ENCODE results near the gene SORCS3.

SORCS3 gene

GRCh38 chr10:104993085-104993484 is 352.0 kb downstream of the SORCS3 start:
- Histone ChIP-seq H3K4me1 (ENCODE audit: insufficient read depth, low read length, poor library complexity, severe bottlenecking) (no peaks in the 10 kb centered on the region), H4K20me1 (ENCODE audit: insufficient read depth, low read length, poor library complexity, severe bottlenecking) (no peaks in the 10 kb centered on the region), H3F3A (ENCODE audit: low read depth) (no peaks in the 10 kb centered on the region), H3K9me2 (replicated peaks; ENCODE audit: low read depth, low read length) (no peaks in the 10 kb centered on the region), H2AFZ (ENCODE audit: low read length) (no peak overlapping the region), H3K27me3 (ENCODE audit: insufficient read depth, low read length, poor library complexity, severe bottlenecking) (no peaks in the 10 kb centered on the region), H3K9ac (ENCODE audit: low read depth, low read length, poor library complexity, severe bottlenecking) (no peak overlapping the region), H3K36me3 (ENCODE audit: insufficient read depth, low read length) (no peaks in the 10 kb centered on the region), H3K4me3 (ENCODE audit: low read length, poor library complexity, severe bottlenecking) (no peak overlapping the region), H3K79me2 (ENCODE audit: insufficient read depth, low read length) (no peaks in the 10 kb centered on the region), H3K9me3 (ENCODE audit: insufficient read depth, low read depth, low read length) (no peaks in the 10 kb centered on the region), H3K4me2 (ENCODE audit: low read depth, low read length, poor library complexity, severe bottlenecking) (no peak overlapping the region)
- TF ChIP-seq EZH2phosphoT487 (IDR thresholded peaks at IDR 0.05; ENCODE audit: borderline replicate concordance), result no peak
- TF ChIP-seq CTCF (conservative IDR thresholded peaks at IDR 0.05; ENCODE audit: low read length), result no peak

GRCh38 chr10:105001269-105001668 is 360.2 kb downstream of the SORCS3 start:
- Histone ChIP-seq H3K4me3 (ENCODE audit: low read length, poor library complexity, severe bottlenecking) (no peak overlapping the region), H3K27me3 (ENCODE audit: insufficient read depth, low read length, poor library complexity, severe bottlenecking) (no peaks in the 10 kb centered on the region), H3K4me2 (ENCODE audit: low read depth, low read length, poor library complexity, severe bottlenecking) (no peak overlapping the region), H2AFZ (ENCODE audit: low read length) (no peak overlapping the region), H3K36me3 (ENCODE audit: insufficient read depth, low read length) (no peaks in the 10 kb centered on the region), H3K4me1 (ENCODE audit: insufficient read depth, low read length, poor library complexity, severe bottlenecking) (no peaks in the 10 kb centered on the region), H3K9me2 (replicated peaks; ENCODE audit: low read depth, low read length) (no peaks in the 10 kb centered on the region), H3F3A (ENCODE audit: low read depth) (no peaks in the 10 kb centered on the region), H4K20me1 (ENCODE audit: insufficient read depth, low read length, poor library complexity, severe bottlenecking) (no peaks in the 10 kb centered on the region), H3K9me3 (ENCODE audit: insufficient read depth, low read depth, low read length) (no peaks in the 10 kb centered on the region), H3K79me2 (ENCODE audit: insufficient read depth, low read length) (no peaks in the 10 kb centered on the region), H3K9ac (ENCODE audit: low read depth, low read length, poor library complexity, severe bottlenecking) (no peak overlapping the region)
- TF ChIP-seq EZH2phosphoT487 (IDR thresholded peaks at IDR 0.05; ENCODE audit: borderline replicate concordance) (no peak), CTCF (conservative IDR thresholded peaks at IDR 0.05; ENCODE audit: low read length) (no peak)

GRCh38 chr10:105010411-105011121 is 369.5 kb downstream of the SORCS3 start:
- no peak overlapping the region for H2AFZ ChIP-seq (ENCODE audit: low read length)
- no peaks in the 10 kb centered on the region for H3K4me1 ChIP-seq (ENCODE audit: insufficient read depth, low read length, poor library complexity, severe bottlenecking)
- H3K9me2 ChIP-seq (replicated peaks; ENCODE audit: low read depth, low read length), result no peaks in the 10 kb centered on the region
- no peak overlapping the region for H3K9ac ChIP-seq (ENCODE audit: low read depth, low read length, poor library complexity, severe bottlenecking)
- H4K20me1 ChIP-seq (ENCODE audit: insufficient read depth, low read length, poor library complexity, severe bottlenecking), result no peaks in the 10 kb centered on the region
- H3F3A ChIP-seq (ENCODE audit: low read depth), result no peaks in the 10 kb centered on the region
- H3K4me3 ChIP-seq (ENCODE audit: low read length, poor library complexity, severe bottlenecking), result no peak overlapping the region
- H3K36me3 ChIP-seq (ENCODE audit: insufficient read depth, low read length), result no peaks in the 10 kb centered on the region
- H3K27me3 ChIP-seq (ENCODE audit: insufficient read depth, low read length, poor library complexity, severe bottlenecking), result no peaks in the 10 kb centered on the region
- TF ChIP-seq EZH2phosphoT487 (IDR thresholded peaks at IDR 0.05; ENCODE audit: borderline replicate concordance) (no peak), CTCF (conservative IDR thresholded peaks at IDR 0.05; ENCODE audit: low read length) (no peak)
- H3K9me3 ChIP-seq (ENCODE audit: insufficient read depth, low read depth, low read length), result no peaks in the 10 kb centered on the region
- H3K79me2 ChIP-seq (ENCODE audit: insufficient read depth, low read length), result no peaks in the 10 kb centered on the region
- no peak overlapping the region for H3K4me2 ChIP-seq (ENCODE audit: low read depth, low read length, poor library complexity, severe bottlenecking)

Data from Loucy (cell line).